ENCODE results near the gene ARL8B.

The ARL8B gene

DNA sequence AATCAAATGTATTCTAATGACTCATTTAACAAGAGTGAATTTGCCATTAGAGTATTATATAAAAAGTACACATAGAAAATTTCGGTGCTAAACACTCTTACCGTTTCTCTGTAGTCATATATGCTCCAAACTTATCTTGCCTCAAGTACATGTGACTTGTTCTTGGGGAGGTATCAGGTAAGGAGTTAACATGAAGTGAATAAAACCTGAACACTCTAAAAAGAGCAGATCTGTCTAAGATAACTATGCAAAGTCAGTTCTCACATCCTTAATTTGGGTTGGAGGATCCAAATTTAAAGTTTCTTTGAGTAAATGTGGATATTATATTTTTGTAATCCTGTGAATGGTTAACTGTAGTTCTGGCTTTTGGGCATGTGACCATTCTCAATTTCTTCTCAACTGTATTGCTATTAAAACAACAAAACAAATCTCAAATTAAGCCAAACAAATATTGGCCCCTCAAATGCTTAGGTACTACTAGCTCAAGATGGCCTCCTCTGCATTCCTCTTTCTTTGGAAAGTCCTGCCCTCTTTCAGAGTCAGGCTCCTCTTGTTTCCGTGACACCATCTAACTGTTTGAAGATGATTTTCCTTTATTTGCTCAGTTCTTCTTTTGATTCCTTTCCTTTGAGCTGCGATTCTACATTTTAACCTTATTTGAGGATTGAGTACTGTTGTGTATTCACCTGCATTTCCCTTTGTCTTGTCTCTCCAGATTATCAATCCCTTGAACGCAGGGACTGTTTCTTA lies 69.6 kb downstream of the ARL8B start:
- Histone ChIP-seq H3K4me2 (peak overlapping the region; percentile 97), H3K4me3 (peak overlapping the region; percentile 98), H3K4me1 (peaks cover 42% of the 10 kb centered on the region), H3K9me3 (no peaks in the 10 kb centered on the region), H3K9ac (peak overlapping the region; percentile 100), H3K27me3 (no peaks in the 10 kb centered on the region), H3K36me3 (peaks cover 85% of the 10 kb centered on the region), H4K20me1 (peaks cover 92% of the 10 kb centered on the region), H3K27ac (peak overlapping the region; percentile 100)
- TF ChIP-seq Cebpa-rat (IDR thresholded peaks at IDR 0.05): no peak

DNA sequence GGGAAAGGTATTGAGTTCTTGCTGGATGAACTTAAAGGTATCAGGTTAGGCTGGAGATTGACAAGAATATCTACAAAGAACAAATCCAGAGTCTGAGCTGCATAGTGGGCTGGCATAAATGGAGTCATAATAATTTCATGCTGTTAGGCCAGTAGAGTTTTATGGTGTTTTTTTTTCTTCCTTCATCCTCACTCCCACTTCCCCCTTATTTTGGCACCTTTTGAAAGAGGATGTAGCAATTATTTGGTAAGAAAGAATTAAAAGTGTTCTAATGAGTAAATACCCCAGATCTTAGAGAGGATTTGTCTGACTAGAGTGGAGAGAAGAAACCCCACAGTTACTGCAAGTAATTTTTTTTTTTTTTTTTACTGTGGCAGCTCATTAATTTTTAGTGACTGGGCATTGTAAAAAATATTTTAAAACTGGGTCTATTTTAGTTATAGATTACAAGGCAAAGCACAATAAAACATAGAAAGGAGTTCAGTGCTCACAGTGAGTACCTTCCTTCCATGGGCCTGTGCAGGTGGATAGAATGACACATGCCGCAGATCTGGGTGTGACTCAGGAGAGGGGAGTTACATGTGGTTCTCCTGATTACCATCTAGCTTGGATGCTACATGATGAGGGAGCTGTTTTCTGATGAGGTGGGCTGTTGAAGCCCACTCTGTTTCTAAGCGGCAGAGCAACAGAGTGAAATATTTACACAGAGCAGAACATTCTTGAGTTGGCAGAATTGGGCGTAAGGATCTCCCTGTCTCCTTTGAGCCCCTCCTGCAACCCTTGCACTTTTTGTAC lies 70.7 kb downstream of the ARL8B start:
- Histone ChIP-seq H3K4me1 (peaks cover 52% of the 10 kb centered on the region), H3K36me3 (peaks cover 95% of the 10 kb centered on the region), H4K20me1 (peaks cover 100% of the 10 kb centered on the region), H3K27me3 (no peaks in the 10 kb centered on the region), H3K9me3 (no peaks in the 10 kb centered on the region), H3K27ac (peak overlapping the region; percentile 100), H3K4me2 (peak overlapping the region; percentile 97), H3K4me3 (peak overlapping the region; percentile 98), H3K9ac (peak overlapping the region; percentile 100)
- no peak for TF ChIP-seq Cebpa-rat (IDR thresholded peaks at IDR 0.05)

DNA sequence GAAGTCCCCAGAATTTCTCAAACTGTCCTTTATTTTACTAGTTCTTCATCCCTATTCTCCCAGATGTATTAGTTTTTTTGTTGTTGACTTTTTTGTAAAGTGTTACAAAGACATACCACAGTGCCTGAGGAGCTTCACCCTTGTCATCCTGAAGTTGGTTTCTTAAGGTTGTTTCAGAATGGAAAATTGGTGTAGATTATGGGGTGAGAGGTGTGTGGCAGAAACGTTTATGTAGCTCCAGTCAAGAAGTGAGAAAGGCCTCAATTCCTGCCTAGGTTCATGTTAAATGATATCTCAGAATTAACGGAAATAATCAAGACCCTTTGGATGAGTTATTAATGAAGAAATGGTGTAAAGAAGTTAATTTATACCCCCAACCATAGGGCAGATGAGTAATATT lies 72.2 kb downstream of the ARL8B start:
- H3K27ac ChIP-seq: peak overlapping the region; percentile 100
- H3K9ac ChIP-seq: peak overlapping the region; percentile 100
- H3K27me3 ChIP-seq: no peaks in the 10 kb centered on the region
- H4K20me1 ChIP-seq: peaks cover 100% of the 10 kb centered on the region
- H3K4me2 ChIP-seq: peak overlapping the region; percentile 97
- H3K36me3 ChIP-seq: peaks cover 100% of the 10 kb centered on the region
- no peaks in the 10 kb centered on the region for H3K9me3 ChIP-seq
- TF ChIP-seq Cebpa-rat (IDR thresholded peaks at IDR 0.05): no peak
- peak overlapping the region; percentile 98 for H3K4me3 ChIP-seq
- peaks cover 68% of the 10 kb centered on the region for H3K4me1 ChIP-seq

DNA sequence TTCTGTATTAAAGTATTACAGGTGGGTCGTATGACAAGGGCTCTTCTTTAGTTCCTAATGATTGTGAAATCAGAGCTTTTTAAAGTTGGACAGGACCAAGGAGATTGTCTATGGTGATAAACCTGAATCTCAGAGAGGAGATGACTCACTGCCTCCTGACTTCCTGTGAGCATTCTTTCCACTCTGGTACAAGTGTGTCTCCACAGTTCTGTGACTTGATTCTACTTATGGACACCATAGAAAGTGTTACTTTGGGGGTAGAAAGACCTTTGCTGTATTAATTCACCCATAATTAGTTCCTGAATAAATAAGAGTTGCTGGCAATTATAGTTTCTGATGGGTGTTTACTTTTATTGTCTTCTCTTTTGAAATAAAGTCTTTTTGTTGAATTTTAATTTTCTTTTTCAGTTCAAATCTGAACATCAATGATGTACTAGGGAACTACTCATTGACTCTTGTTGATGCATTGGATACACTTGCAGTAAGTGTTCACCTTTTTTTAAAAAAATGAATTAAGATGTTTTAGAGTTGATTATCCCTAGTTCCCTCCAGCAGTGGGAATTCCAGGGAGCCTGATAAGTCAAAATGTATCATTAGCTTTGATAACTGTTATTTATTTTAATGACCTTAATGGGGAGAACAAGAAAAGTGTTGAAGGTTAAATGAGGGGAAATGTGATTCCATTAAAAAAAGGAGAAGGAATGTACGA lies 72.9 kb downstream of the ARL8B start:
- Histone ChIP-seq H3K27me3 (no peaks in the 10 kb centered on the region), H3K4me3 (peak overlapping the region; percentile 98), H3K9me3 (no peaks in the 10 kb centered on the region), H3K27ac (peak overlapping the region; percentile 100), H3K4me1 (peaks cover 74% of the 10 kb centered on the region), H3K4me2 (peak overlapping the region; percentile 97), H4K20me1 (peaks cover 100% of the 10 kb centered on the region), H3K36me3 (peaks cover 100% of the 10 kb centered on the region), H3K9ac (peak overlapping the region; percentile 100)
- no peak; the same call in 1 of the 2 replicates for TF ChIP-seq Cebpa-rat (IDR thresholded peaks at IDR 0.05)

DNA sequence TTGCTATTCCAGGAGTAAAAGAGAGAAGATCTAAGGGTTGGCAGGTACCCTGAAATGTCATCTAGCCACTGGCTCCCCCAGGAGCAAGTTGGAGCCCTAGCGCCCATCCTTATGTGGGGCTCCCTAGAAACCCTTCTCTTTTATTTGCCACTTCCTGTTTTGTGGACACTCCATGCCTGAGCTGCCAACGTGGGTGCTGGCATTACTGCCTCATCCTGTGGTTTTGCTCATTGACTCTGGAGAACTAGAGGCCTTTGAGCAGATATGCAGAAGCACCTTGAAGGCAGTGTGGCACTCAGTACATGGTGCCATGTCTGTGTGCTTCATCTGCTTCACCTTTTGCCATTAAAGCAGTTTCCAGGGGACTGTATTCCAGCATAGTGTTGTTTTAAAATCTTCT lies 73.5 kb downstream of the ARL8B start:
- Histone ChIP-seq H3K27me3 (no peaks in the 10 kb centered on the region), H3K9me3 (no peaks in the 10 kb centered on the region), H3K4me3 (peak overlapping the region; percentile 98), H3K4me2 (peak overlapping the region; percentile 97), H3K4me1 (peaks cover 81% of the 10 kb centered on the region), H3K36me3 (peaks cover 100% of the 10 kb centered on the region), H4K20me1 (peaks cover 100% of the 10 kb centered on the region), H3K9ac (peak overlapping the region; percentile 100), H3K27ac (peak overlapping the region; percentile 100)
- no peak for TF ChIP-seq Cebpa-rat (IDR thresholded peaks at IDR 0.05)

DNA sequence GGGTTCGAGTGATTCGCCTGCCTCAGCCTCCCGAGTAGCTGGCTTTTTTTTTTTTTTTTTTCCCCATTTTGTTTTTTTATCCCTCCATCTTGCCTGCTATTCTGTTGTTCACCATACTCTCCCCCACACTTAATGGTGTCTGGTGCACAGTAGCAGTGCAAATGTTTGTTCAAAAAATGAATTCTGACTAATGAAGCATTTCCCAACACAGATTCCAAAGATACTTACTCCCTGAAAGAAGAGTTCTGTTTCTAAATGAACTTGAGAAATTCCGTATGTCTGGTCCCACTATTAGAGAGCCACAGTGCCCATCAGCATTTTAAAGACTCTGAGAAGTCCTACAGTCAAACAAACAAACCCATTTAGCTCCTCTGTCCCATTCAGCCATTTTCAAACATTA lies 74.9 kb downstream of the ARL8B start:
- Histone ChIP-seq H3K9ac (peak overlapping the region; percentile 100), H3K36me3 (peaks cover 100% of the 10 kb centered on the region), H3K4me2 (peak overlapping the region; percentile 97), H3K4me3 (peak overlapping the region; percentile 98), H3K4me1 (peaks cover 95% of the 10 kb centered on the region), H3K27ac (peak overlapping the region; percentile 100), H4K20me1 (peaks cover 100% of the 10 kb centered on the region), H3K27me3 (no peaks in the 10 kb centered on the region), H3K9me3 (no peaks in the 10 kb centered on the region)
- no peak for TF ChIP-seq Cebpa-rat (IDR thresholded peaks at IDR 0.05)

DNA sequence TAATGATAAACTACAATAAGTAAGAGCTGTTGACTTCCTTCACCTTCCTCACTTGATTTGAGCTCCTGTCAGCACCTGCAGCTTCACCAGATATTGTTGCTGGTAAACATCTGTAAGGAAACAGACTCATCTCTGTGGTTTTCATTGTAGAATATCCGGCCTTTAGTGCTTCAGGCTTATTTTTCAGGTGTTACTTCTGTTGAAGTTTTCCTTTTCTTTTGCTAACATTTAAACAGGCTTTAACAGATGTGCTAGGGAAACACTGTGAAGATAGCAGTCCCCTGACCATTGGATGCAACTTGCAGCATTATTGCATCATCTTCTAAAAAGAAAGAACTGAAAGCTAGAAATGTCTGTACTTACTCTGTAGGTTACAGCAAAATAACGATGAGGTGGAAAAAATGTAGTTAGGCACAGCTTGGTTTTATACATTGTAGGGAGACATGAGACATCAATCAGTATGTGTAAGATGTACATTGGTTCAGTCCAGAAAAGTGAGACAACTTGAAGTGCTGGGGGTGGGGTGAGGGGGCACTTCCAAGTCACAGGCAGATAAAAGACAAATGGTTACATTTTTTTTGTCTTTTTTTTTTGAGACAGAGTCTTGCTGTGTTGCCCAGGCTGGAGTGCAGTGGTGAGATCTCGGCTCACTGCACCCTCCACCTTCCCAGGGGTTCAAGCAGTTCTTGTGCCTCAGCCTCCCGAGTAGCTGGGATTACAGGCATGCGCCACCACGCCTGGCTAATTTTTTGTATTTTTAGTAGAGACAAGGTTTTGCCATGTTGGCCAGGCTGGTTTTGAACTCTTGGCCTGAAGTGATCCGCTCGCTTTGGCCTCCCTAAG lies 75.6 kb downstream of the ARL8B start:
- H3K4me2 ChIP-seq: peak overlapping the region; percentile 97
- H3K27me3 ChIP-seq: no peaks in the 10 kb centered on the region
- peaks cover 100% of the 10 kb centered on the region for H3K36me3 ChIP-seq
- TF ChIP-seq Cebpa-rat (IDR thresholded peaks at IDR 0.05): peak; percentile 87; the same call in 1 of the 2 replicates
- no peaks in the 10 kb centered on the region for H3K9me3 ChIP-seq
- peaks cover 100% of the 10 kb centered on the region for H4K20me1 ChIP-seq
- H3K9ac ChIP-seq: peak overlapping the region; percentile 100
- peak overlapping the region; percentile 100 for H3K27ac ChIP-seq
- peaks cover 100% of the 10 kb centered on the region for H3K4me1 ChIP-seq
- H3K4me3 ChIP-seq: peak overlapping the region; percentile 98

DNA sequence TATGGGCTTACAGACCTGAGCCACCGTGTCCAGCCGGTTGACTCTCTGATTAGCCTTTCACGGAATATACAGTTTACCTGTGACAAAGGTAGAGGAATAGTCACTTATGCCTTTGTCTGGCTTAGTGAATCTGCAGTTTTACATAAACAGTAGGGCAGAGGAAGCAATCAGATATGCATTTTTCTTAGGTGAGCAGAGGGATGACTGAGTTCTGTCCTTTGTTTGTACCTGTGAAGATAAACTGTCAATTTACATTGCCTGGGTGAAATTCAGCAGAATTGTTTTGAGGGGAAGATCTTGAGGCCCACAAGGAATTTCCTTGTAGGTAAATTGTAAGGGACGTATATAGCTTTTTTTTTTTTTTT lies 76.2 kb downstream of the ARL8B start:
- Histone ChIP-seq H3K4me3 (no peak overlapping the region), H4K20me1 (peaks cover 100% of the 10 kb centered on the region), H3K27ac (peak overlapping the region; percentile 100), H3K4me2 (peak overlapping the region; percentile 97), H3K36me3 (peaks cover 100% of the 10 kb centered on the region), H3K9me3 (no peaks in the 10 kb centered on the region), H3K4me1 (peaks cover 100% of the 10 kb centered on the region), H3K27me3 (no peaks in the 10 kb centered on the region), H3K9ac (peak overlapping the region; percentile 100)
- no peak for TF ChIP-seq Cebpa-rat (IDR thresholded peaks at IDR 0.05)

Data from BLaER1 (cell line).